PC-9 (cell line): ENCODE data around the gene SLC9A4. TPM values are rescaled to one million over a fixed set of nuclear protein-coding genes. Genes with fewer than 3 reads are reported as not detected.

Experiments
- BruUV-seq: library from RNA; stranded (reverse); fragments of 400-500 nt; replicated peaks from 2 replicates; lab custom pipeline; 2021; lab: Mats Ljungman, UMichigan
- CTCF ChIA-PET: fragments of 300-600 bp; sonication (Branson Sonifier 250); formaldehyde crosslinking; loops from one replicate; lab custom pipeline; 2022; ENCODE audit warnings: antibody characterized with exemption; lab: Charles Lee
- POLR2A ChIA-PET: fragments of 300-600 bp; sonication (Branson Sonifier 250); formaldehyde crosslinking; loops from one replicate; lab custom pipeline; 2022; ENCODE audit warnings: antibody characterized with exemption; ENCODE audit not compliant: unreplicated experiment; lab: Charles Lee
- DNase-seq, 2 experiments: peaks; one replicate each; pipeline versions ENCODE4 v3.0.0 to v3.0.0-alpha.2; 2015 to 2022; ENCODE audit warnings: mixed read lengths in 1 of 2
- H2AFZ ChIP-seq: fragments of 200-600 bp; sonication (generic); 2 replicates; pipeline ENCODE4 v1.8.1; 2017; ENCODE audit warnings: antibody characterized with exemption
- H3F3A ChIP-seq: fragments of 200-600 bp; sonication (generic); 2 replicates; pipeline ENCODE4 v1.8.1; 2017; ENCODE audit warnings: antibody characterized with exemption, mild to moderate bottlenecking, low read depth; ENCODE audit not compliant: insufficient read depth
- H3K27ac ChIP-seq: fragments of 200-600 bp; sonication (generic); 2 replicates; pipeline ENCODE4 v1.6.1; 2016; ENCODE audit warnings: mixed run types
- H3K27me3 ChIP-seq: fragments of 200-600 bp; sonication (generic); 2 replicates; pipeline ENCODE4 v1.6.1; 2016; ENCODE audit warnings: low read depth, mixed run types; ENCODE audit not compliant: insufficient read depth
- H3K36me3 ChIP-seq: fragments of 200-600 bp; sonication (generic); 2 replicates; pipeline ENCODE4 v1.6.1; 2016; ENCODE audit warnings: low read depth, mixed run types
- H3K4me1 ChIP-seq: fragments of 200-600 bp; sonication (generic); replicated peaks from 2 replicates; pipeline ENCODE4 v1.6.1; 2016; ENCODE audit warnings: mixed run types; ENCODE audit not compliant: insufficient read depth
- H3K4me2 ChIP-seq: fragments of 200-600 bp; sonication (generic); 2 replicates; pipeline ENCODE4 v1.6.1; 2017; ENCODE audit warnings: mixed run types
- H3K4me3 ChIP-seq: fragments of 200-600 bp; sonication (generic); 2 replicates; pipeline ENCODE4 v1.6.1; 2016; ENCODE audit warnings: mixed run types
- H3K79me2 ChIP-seq: fragments of 200-600 bp; sonication (generic); 2 replicates; pipeline ENCODE4 v1.6.1; 2017; ENCODE audit warnings: low read depth, mixed run types
- H3K9me2 ChIP-seq: fragments of 200-600 bp; sonication (generic); 2 replicates; pipeline ENCODE4 v1.8.1; 2017; ENCODE audit warnings: mild to moderate bottlenecking; ENCODE audit not compliant: insufficient read depth
- H3K9me3 ChIP-seq: fragments of 200-600 bp; sonication (generic); 2 replicates; pipeline ENCODE4 v1.8.1; 2016; ENCODE audit warnings: low read depth; ENCODE audit not compliant: insufficient read depth
- H4K20me1 ChIP-seq: fragments of 200-600 bp; sonication (generic); 2 replicates; pipeline ENCODE4 v1.8.1; 2017; ENCODE audit not compliant: insufficient read depth
- CTCF ChIP-seq: fragments of 200-600 bp; sonication (generic); conservative IDR thresholded peaks from 2 replicates; pipeline ENCODE4 v1.6.1; 2017; ENCODE audit warnings: mixed run types, antibody characterized with exemption, mild to moderate bottlenecking, moderate library complexity
- EZH2 ChIP-seq: fragments of 200-600 bp; sonication (generic); IDR thresholded peaks from 2 replicates; pipeline ENCODE4 v1.8.0; 2017; ENCODE audit warnings: antibody characterized with exemption, low read depth
- intact Hi-C: fragments of 100-400 bp; cut with micrococcal nuclease; formaldehyde crosslinking; loops from one replicate; pipeline ENCODE4 v1.10.0; 2022; ENCODE audit not compliant: unreplicated experiment
- total RNA-seq: library from RNA; stranded (reverse); gene quantifications from 2 replicates; pipeline ENCODE4 v1.2.3, GENCODE V29; 2021

The SLC9A4 gene
- total RNA-seq, 1 experiment from 2014 or later: 0.85 TPM

DNA sequence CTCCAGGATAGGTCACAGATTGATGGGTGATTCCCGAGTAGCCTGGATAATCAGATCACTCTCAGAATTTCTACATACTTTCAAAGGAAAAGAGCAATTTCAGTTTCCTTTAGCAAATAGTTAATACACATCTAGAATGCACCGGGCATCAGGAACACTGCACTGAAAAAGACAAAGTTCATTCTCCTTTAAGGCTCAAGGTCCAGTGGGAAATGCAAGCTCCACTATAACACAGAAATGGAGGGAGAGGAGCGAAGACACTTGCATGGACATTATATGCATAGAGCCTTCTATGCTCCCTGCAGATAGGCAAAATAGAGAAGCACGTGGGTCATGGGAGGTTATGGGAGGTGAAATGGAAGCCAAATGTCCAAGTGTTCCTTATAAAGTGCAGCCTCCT, 49.1 kb downstream of the SLC9A4 start:
- H3K4me3 ChIP-seq: no peak overlapping the region
- H3K27me3 ChIP-seq: no peaks in the 10 kb centered on the region
- no peak for DNase-seq
- intact Hi-C loops: loop anchor here (5.0 kb wide), 1 partner anchor 180 kb away; no protein-coding TSS in a partner anchor
- no peaks in the 10 kb centered on the region for H4K20me1 ChIP-seq
- BruUV-seq: no TSS peak
- ChIA-PET POLR2A (no interaction called here), CTCF (no interaction called here)
- TF ChIP-seq CTCF (no peak), EZH2 (no peak)
- H3K9me3 ChIP-seq: no peaks in the 10 kb centered on the region
- 0 out of 2 replicates have a peak, but pooled peaks cover 10% of the 10 kb centered on the region for H3F3A ChIP-seq
- H3K27ac ChIP-seq: no peak overlapping the region
- H3K36me3 ChIP-seq: no peaks in the 10 kb centered on the region; the same call in 1 of the 2 replicates
- H3K4me2 ChIP-seq: no peak overlapping the region
- H3K79me2 ChIP-seq: no peaks in the 10 kb centered on the region
- no peak overlapping the region for H2AFZ ChIP-seq
- H3K4me1 ChIP-seq: peaks cover 7% of the 10 kb centered on the region
- H3K9me2 ChIP-seq: no peaks in the 10 kb centered on the region

DNA sequence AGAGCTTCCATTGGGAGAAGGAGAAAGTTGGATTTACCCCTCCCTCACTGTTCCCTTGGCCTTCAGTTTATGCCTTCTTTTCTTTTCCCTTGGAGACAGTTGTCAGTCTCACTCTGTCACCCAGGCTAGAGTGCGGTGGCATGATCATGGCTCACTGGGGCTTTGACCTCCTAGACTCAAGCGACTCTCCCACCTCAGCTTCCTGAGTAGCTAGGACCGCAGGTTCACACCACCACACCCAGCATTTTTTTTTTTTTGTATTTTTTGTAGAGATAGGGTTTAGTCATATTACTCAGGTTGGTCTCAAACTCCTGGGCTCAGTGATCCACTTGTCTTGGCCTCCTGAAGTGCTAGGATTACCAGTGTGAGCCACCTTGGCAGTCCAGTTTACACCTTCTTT, 49.9 kb downstream of the SLC9A4 start:
- Histone ChIP-seq H3K4me2 (no peak overlapping the region), H3K4me3 (no peak overlapping the region), H2AFZ (no peak overlapping the region), H3K27ac (no peak overlapping the region), H3K79me2 (no peaks in the 10 kb centered on the region), H4K20me1 (no peaks in the 10 kb centered on the region), H3K36me3 (no peaks in the 10 kb centered on the region; the same call in 1 of the 2 replicates), H3F3A (0 out of 2 replicates have a peak, but pooled peaks cover 10% of the 10 kb centered on the region), H3K27me3 (no peaks in the 10 kb centered on the region), H3K9me2 (no peaks in the 10 kb centered on the region), H3K4me1 (peaks cover 7% of the 10 kb centered on the region), H3K9me3 (no peaks in the 10 kb centered on the region)
- TF ChIP-seq EZH2 (no peak), CTCF (no peak)
- CTCF ChIA-PET: no interaction called here
- no TSS peak for BruUV-seq
- POLR2A ChIA-PET: no interaction called here
- intact Hi-C loops: loop anchor here (5.0 kb wide), 1 partner anchor 179 kb away; no protein-coding TSS in a partner anchor
- no peak for DNase-seq

DNA sequence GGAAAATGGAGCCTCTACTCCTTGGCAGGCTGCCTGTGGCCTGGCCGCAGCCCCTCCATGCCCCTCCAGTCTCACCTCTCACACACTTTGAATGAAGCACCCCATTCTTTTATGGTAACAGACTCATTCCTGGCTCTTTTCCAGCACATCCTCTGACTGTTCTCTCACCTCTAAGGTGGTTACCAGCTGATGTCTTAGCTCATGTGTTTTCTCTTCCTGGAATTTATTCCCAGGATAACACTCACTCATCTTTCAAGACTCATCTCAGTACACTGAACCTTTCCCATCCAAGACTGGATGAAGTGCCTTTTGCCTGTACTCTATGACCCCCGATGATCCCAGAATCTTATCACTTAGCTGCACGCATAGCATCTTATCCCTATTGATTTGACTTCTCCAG, 50.6 kb downstream of the SLC9A4 start:
- Histone ChIP-seq H3K4me2 (no peak overlapping the region), H3F3A (0 out of 2 replicates have a peak, but pooled peaks cover 10% of the 10 kb centered on the region), H3K36me3 (no peaks in the 10 kb centered on the region; the same call in 1 of the 2 replicates), H2AFZ (no peak overlapping the region), H3K9me2 (no peaks in the 10 kb centered on the region), H3K27me3 (no peaks in the 10 kb centered on the region), H3K4me1 (peaks cover 7% of the 10 kb centered on the region), H3K9me3 (no peaks in the 10 kb centered on the region), H3K79me2 (no peaks in the 10 kb centered on the region), H3K27ac (no peak overlapping the region), H3K4me3 (no peak overlapping the region), H4K20me1 (no peaks in the 10 kb centered on the region)
- BruUV-seq: no TSS peak
- DNase-seq: no peak
- intact Hi-C loops: loop anchor here (5.0 kb wide), 1 partner anchor 179 kb away; no protein-coding TSS in a partner anchor
- TF ChIP-seq CTCF: no peak
- no peak for TF ChIP-seq EZH2
- ChIA-PET POLR2A (no interaction called here), CTCF (no interaction called here)
